ENCODE results near the gene CENPO. TPM values are rescaled to one million over a fixed set of nuclear protein-coding genes. Genes with fewer than 3 reads are reported as not detected.

The CENPO gene
- total and polyA plus RNA-seq, 2 donors (not counting 3 experiments of a cell fraction or from before 2014, with no cell fraction given), result 26.8 to 45.3 TPM

DNA sequence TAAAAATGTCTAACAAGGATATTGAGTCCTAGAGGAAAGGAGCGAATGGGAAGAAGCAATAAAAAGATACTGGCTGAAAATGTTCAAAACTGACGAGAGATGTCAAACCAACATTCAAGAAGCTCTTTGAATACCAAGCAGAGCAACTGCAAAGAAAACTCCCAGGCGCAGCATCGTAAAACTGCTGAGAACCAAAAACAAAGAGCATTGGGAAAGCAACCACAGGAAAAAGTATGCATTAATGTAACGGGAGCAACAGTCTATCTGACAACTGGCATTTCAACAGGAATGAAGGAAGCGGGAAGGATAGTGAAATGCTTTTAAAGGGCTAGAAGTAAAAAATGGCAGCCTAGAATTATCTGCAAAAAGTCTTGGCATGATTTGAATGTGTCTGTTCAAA is 73.7 kb downstream of the CENPO start:
- H3K4me1 ChIP-seq (ENCODE audit: control insufficient read depth, extremely low read depth, insufficient read depth, low read length), result no peaks in the 10 kb centered on the region
- no peaks in the 10 kb centered on the region for H3K79me2 ChIP-seq (ENCODE audit: control insufficient read depth, insufficient read depth, low read length)
- H3K9me3 ChIP-seq (replicated peaks; ENCODE audit: control insufficient read depth, insufficient read depth, low read length), result no peaks in the 10 kb centered on the region
- H2AFZ ChIP-seq (ENCODE audit: low read depth, low read length), result no peak overlapping the region
- H4K20me1 ChIP-seq (replicated peaks; ENCODE audit: control insufficient read depth, extremely low read depth, insufficient read depth, low read length), result no peaks in the 10 kb centered on the region
- H3K36me3 ChIP-seq (ENCODE audit: control insufficient read depth in 2 of 2, extremely low read depth in 1 of 2, insufficient read depth in 2 of 2, low read length in 2 of 2), result peaks cover 0 to 2% of the 10 kb centered on the region in 2 experiments
- H3K27me3 ChIP-seq (ENCODE audit: control insufficient read depth in 2 of 2, insufficient read depth in 2 of 2, low read length in 2 of 2), result no peaks in the 10 kb centered on the region
- no peak overlapping the region for H3K9ac ChIP-seq (replicated peaks; ENCODE audit: extremely low read depth, insufficient read depth, low read length)
- no peak overlapping the region for H3K4me2 ChIP-seq (ENCODE audit: insufficient read depth, low read length)
- POLR2A ChIA-PET, result no interaction called here
- no peak overlapping the region for H3K27ac ChIP-seq (ENCODE audit: insufficient read depth, low read depth, low read length)
- no TSS peak for BruUV-seq (replicated peaks)
- no peak for FAIRE-seq
- H3K9me1 ChIP-seq (replicated peaks; ENCODE audit: control insufficient read depth, extremely low read depth, insufficient read depth, low read length), result no peaks in the 10 kb centered on the region
- dilution Hi-C loops (cut with MboI; ENCODE audit: extremely low pct_ligation_motif_present, low sequenced_read_pairs), result no loop called here
- TF ChIP-seq GATA2 (IDR thresholded peaks at IDR 0.05; ENCODE audit: insufficient read depth, insufficient read length, low read depth, low read length), result no peak
- no peak for TF ChIP-seq MYC (IDR thresholded peaks at IDR 0.05; ENCODE audit: low read depth, low read length)
- TF ChIP-seq, protein P1, sequence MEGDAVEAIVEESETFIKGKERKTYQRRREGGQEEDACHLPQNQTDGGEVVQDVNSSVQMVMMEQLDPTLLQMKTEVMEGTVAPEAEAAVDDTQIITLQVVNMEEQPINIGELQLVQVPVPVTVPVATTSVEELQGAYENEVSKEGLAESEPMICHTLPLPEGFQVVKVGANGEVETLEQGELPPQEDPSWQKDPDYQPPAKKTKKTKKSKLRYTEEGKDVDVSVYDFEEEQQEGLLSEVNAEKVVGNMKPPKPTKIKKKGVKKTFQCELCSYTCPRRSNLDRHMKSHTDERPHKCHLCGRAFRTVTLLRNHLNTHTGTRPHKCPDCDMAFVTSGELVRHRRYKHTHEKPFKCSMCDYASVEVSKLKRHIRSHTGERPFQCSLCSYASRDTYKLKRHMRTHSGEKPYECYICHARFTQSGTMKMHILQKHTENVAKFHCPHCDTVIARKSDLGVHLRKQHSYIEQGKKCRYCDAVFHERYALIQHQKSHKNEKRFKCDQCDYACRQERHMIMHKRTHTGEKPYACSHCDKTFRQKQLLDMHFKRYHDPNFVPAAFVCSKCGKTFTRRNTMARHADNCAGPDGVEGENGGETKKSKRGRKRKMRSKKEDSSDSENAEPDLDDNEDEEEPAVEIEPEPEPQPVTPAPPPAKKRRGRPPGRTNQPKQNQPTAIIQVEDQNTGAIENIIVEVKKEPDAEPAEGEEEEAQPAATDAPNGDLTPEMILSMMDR (IDR thresholded peaks at IDR 0.05; ENCODE audit: extremely low read depth in 1 of 2, insufficient read depth in 1 of 2, low read depth in 1 of 2, low read length in 2 of 2), result no peak
- no peak for TF ChIP-seq EZH2 (IDR thresholded peaks at IDR 0.05; ENCODE audit: borderline replicate concordance, low read depth, low read length, severe bottlenecking)
- no peak for TF ChIP-seq POLR2AphosphoS5 (IDR thresholded peaks at IDR 0.05; ENCODE audit: insufficient read depth, low read depth, low read length)
- TF ChIP-seq POLR2A (IDR thresholded peaks at IDR 0.05; ENCODE audit: low read depth, low read length), result no peak
- no peak for TF ChIP-seq FOS (IDR thresholded peaks at IDR 0.05; ENCODE audit: borderline replicate concordance, insufficient read depth, low read length)
- no peak for TF ChIP-seq MAX (IDR thresholded peaks at IDR 0.05; ENCODE audit: insufficient read depth, insufficient read length)
- no peak for TF ChIP-seq JUN (IDR thresholded peaks at IDR 0.05; ENCODE audit: borderline replicate concordance, insufficient read depth, insufficient read length, low read depth)
- no peak for DNase-seq (ENCODE audit: low read depth, low spot score)
- H3K4me3 ChIP-seq (replicated peaks in 1 of 3; ENCODE audit: insufficient read depth in 1 of 3, low read depth in 1 of 3, low read length in 3 of 3), result no peak overlapping the region
- intact Hi-C loops (cut with micrococcal nuclease), result no loop called here
- CTCF ChIA-PET, result interaction anchor here (0.6 to 0.8 kb wide), 2 partner anchors 12 to 353 kb away, joined by 3 read pairs; no protein-coding TSS in a partner anchor

Measured in endothelial cell of umbilical vein (primary cell).